Activated CD8-positive, alpha-beta T cell treated with anti-CD3 and anti-CD28 coated beads for 36 hours (primary cell): ENCODE measurements around the gene PRKAR1A. TPM values are rescaled to one million over a fixed set of nuclear protein-coding genes. Genes with fewer than 3 reads are reported as not detected.

Source experiments
- ATAC-seq: fragments of 200-7000 bp; cut with Tn5 transposase; one replicate; pipeline ENCODE4 v1.10.0; 2021; ENCODE audit warnings: mild to moderate bottlenecking, moderate library complexity
- CTCF ChIA-PET: fragments of 350-600 bp; sonication (Branson Sonifier 250); formaldehyde crosslinking; loops from one replicate; lab custom pipeline; 2021; ENCODE audit warnings: antibody characterized with exemption; lab: Charles Lee
- POLR2A ChIA-PET: fragments of 350-600 bp; sonication (Branson Sonifier 250); formaldehyde crosslinking; loops from one replicate; lab custom pipeline; 2021; ENCODE audit warnings: antibody characterized with exemption; lab: Charles Lee
- DNase-seq: peaks from one replicate; pipeline ENCODE4 v3.0.0-alpha.2; 2020
- H3K27ac Mint-ChIP-seq: one replicate; pipeline ENCODE4 v1.8.0; 2021; ENCODE audit warnings: mild to moderate bottlenecking, mixed read lengths
- H3K27me3 Mint-ChIP-seq: one replicate; pipeline ENCODE4 v1.8.0; 2021; ENCODE audit warnings: mixed read lengths
- H3K36me3 Mint-ChIP-seq: one replicate; pipeline ENCODE4 v1.8.0; 2021; ENCODE audit warnings: low read depth, mixed read lengths
- H3K4me1 Mint-ChIP-seq: one replicate; pipeline ENCODE4 v1.8.0; 2021; ENCODE audit warnings: low read depth, mixed read lengths
- H3K4me3 Mint-ChIP-seq: one replicate; pipeline ENCODE4 v1.8.0; 2021; ENCODE audit warnings: mild to moderate bottlenecking, moderate library complexity, mixed read lengths
- H3K9me3 Mint-ChIP-seq: one replicate; pipeline ENCODE4 v1.8.0; 2021; ENCODE audit warnings: mixed read lengths
- CTCF ChIP-seq: fragments of 200-600 bp; IDR thresholded peaks from one replicate; pipeline ENCODE4 v1.8.0; 2022; ENCODE audit warnings: antibody characterized with exemption, mild to moderate bottlenecking
- intact Hi-C: fragments of 100-400 bp; cut with micrococcal nuclease; formaldehyde crosslinking; loops from one replicate; pipeline ENCODE4 v1.10.0; 2022
- total RNA-seq, 2 experiments: library from RNA; stranded (reverse); gene quantifications; one replicate each; pipeline ENCODE4 v1.2.3, GENCODE V29; 2021

Gene PRKAR1A
- total RNA-seq, 2 experiments from 2014 or later: 157 to 168 TPM

GRCh38 chr17:68522266-68522665, 10.0 kb downstream of the PRKAR1A start:
- Mint-ChIP-seq H3K4me3 (no peak overlapping the region), H3K9me3 (no peaks in the 10 kb centered on the region), H3K27me3 (no peaks in the 10 kb centered on the region), H3K36me3 (peaks cover 58% of the 10 kb centered on the region), H3K4me1 (peaks cover 22% of the 10 kb centered on the region), H3K27ac (no peak overlapping the region)
- no peak for ATAC-seq
- no peak for DNase-seq
- intact Hi-C loops: no loop called here
- ChIA-PET CTCF (no interaction called here), POLR2A (no interaction called here)
- no peak for TF ChIP-seq CTCF

GRCh38 chr17:68526548-68526947, 14.3 kb downstream of the PRKAR1A start:
- Mint-ChIP-seq H3K36me3 (peaks cover 64% of the 10 kb centered on the region), H3K4me1 (peaks cover 10% of the 10 kb centered on the region), H3K9me3 (no peaks in the 10 kb centered on the region), H3K27me3 (no peaks in the 10 kb centered on the region), H3K4me3 (no peak overlapping the region), H3K27ac (no peak overlapping the region)
- no peak for TF ChIP-seq CTCF
- ATAC-seq (no peak), DNase-seq (no peak)
- intact Hi-C loops: no loop called here
- CTCF ChIA-PET: interaction anchor here (1.1 kb wide), 1 partner anchor 7 kb away, joined by 3 read pairs; no protein-coding TSS in a partner anchor
- POLR2A ChIA-PET: interaction anchor here (1.3 kb wide), 1 partner anchor 14 kb away, joined by 3 read pairs; the partner anchor contains the start of gene PRKAR1A

GRCh38 chr17:68527314-68527713, 15.1 kb downstream of the PRKAR1A start:
- Mint-ChIP-seq H3K27ac (no peak overlapping the region), H3K27me3 (no peaks in the 10 kb centered on the region), H3K4me3 (no peak overlapping the region), H3K4me1 (peaks cover 8% of the 10 kb centered on the region), H3K36me3 (peaks cover 64% of the 10 kb centered on the region), H3K9me3 (no peaks in the 10 kb centered on the region)
- POLR2A ChIA-PET: no interaction called here
- CTCF ChIA-PET: no interaction called here
- intact Hi-C loops: no loop called here
- no peak for TF ChIP-seq CTCF
- DNase-seq (no peak), ATAC-seq (no peak)

- ChIA-PET POLR2A (no interaction called here), CTCF (no interaction called here)
- Mint-ChIP-seq H3K27me3 (no peaks in the 10 kb centered on the region), H3K27ac (peak overlapping the region; percentile 3), H3K9me3 (no peaks in the 10 kb centered on the region), H3K4me3 (no peak overlapping the region), H3K4me1 (peaks cover 4% of the 10 kb centered on the region), H3K36me3 (peaks cover 50% of the 10 kb centered on the region)
- intact Hi-C loops: loop anchor here (10.0 kb wide), 1 partner anchor 224 kb away; no protein-coding TSS in a partner anchor
- no peak for TF ChIP-seq CTCF
- no peak for ATAC-seq
- no peak for DNase-seq
These were observed 19.0 kb downstream of the PRKAR1A start for GRCh38 chr17:68531252-68531651.

- no peak for DNase-seq
- intact Hi-C loops: loop anchor here (10.0 kb wide), 1 partner anchor 222 kb away; no protein-coding TSS in a partner anchor
- Mint-ChIP-seq H3K9me3 (no peaks in the 10 kb centered on the region), H3K4me3 (no peak overlapping the region), H3K36me3 (peaks cover 37% of the 10 kb centered on the region), H3K4me1 (peaks cover 4% of the 10 kb centered on the region), H3K27ac (no peak overlapping the region), H3K27me3 (no peaks in the 10 kb centered on the region)
- no peak for TF ChIP-seq CTCF
- no peak for ATAC-seq
- ChIA-PET POLR2A (no interaction called here), CTCF (interaction anchor here (1.1 to 2.9 kb wide), 3 partner anchors 22 to 80 kb away, joined by 3 to 20 read pairs (median 5); no protein-coding TSS in a partner anchor)
These were observed 20.6 kb downstream of the PRKAR1A start for GRCh38 chr17:68532826-68533225.
